Colonic mucosa (tissue), 4 donors: ENCODE measurements around the gene WDR11. TPM values are rescaled to one million over a fixed set of nuclear protein-coding genes. Genes with fewer than 3 reads are reported as not detected.

Experiments used
- DNase-seq: peaks from one replicate; pipeline ENCODE4 v3.0.0-alpha.2; 2020
- H3K27ac ChIP-seq: fragments of 200-600 bp; one replicate; pipeline ENCODE4 v1.8.0; 2021
- H3K27me3 ChIP-seq: fragments of 200-600 bp; one replicate; pipeline ENCODE4 v1.8.0; 2021
- H3K36me3 ChIP-seq: fragments of 200-600 bp; one replicate; pipeline ENCODE4 v1.8.0; 2021
- H3K4me1 ChIP-seq: fragments of 200-600 bp; one replicate; pipeline ENCODE4 v1.8.0; 2021; ENCODE audit warnings: mild to moderate bottlenecking
- H3K4me3 ChIP-seq: fragments of 200-600 bp; one replicate; pipeline ENCODE4 v1.8.0; 2021
- H3K9ac ChIP-seq, 2 donors: one replicate each; pipeline ENCODE4 v1.7.0; 2013; ENCODE audit warnings: control low read depth in 2 of 2, low read depth in 2 of 2, low read length in 2 of 2
- H3K9me3 ChIP-seq: fragments of 200-600 bp; one replicate; pipeline ENCODE4 v1.8.0; 2021
- CTCF ChIP-seq: fragments of 200-600 bp; IDR thresholded peaks from one replicate; pipeline ENCODE4 v1.8.0; 2022; ENCODE audit warnings: antibody characterized with exemption, mild to moderate bottlenecking
- intact Hi-C: fragments of 100-400 bp; cut with DNase I; formaldehyde crosslinking; loops from one replicate; pipeline ENCODE4 v1.14.1; 2022
- total RNA-seq, 2 donors: library from RNA; stranded (reverse); fragmentation: NEBNext Ultra II Directional in 1 of 2; extraction: Animal tissue kit (Norgen Biotek cat#: 25700) in 1 of 2; gene quantifications; one replicate each; pipeline ENCODE4 v1.2.1, GENCODE V29; 2021
- donor health status: healthy.
- donor health status: DM: no; HTN: no; CAD: no.
- donor health status: DM: no; HTN: no; CAD: no.

WDR11 gene
- total RNA-seq, 2 donors from 2014 or later = 35.5 to 42.2 TPM

GRCh38 chr10:120953897-120954296 is 102.7 kb downstream of the WDR11 start:
- H3K27me3 ChIP-seq = peaks cover 9% of the 10 kb centered on the region
- no peak overlapping the region for H3K27ac ChIP-seq
- H3K4me1 ChIP-seq = no peaks in the 10 kb centered on the region
- peaks cover 3% of the 10 kb centered on the region for H3K9me3 ChIP-seq
- H3K36me3 ChIP-seq = no peaks in the 10 kb centered on the region
- no peak overlapping the region for H3K9ac ChIP-seq
- intact Hi-C loops = no loop called here
- no peak for TF ChIP-seq CTCF
- H3K4me3 ChIP-seq = no peak overlapping the region
- DNase-seq = no peak
